Measurements from ENCODE around the gene ABCG1.

The ABCG1 gene

DNA sequence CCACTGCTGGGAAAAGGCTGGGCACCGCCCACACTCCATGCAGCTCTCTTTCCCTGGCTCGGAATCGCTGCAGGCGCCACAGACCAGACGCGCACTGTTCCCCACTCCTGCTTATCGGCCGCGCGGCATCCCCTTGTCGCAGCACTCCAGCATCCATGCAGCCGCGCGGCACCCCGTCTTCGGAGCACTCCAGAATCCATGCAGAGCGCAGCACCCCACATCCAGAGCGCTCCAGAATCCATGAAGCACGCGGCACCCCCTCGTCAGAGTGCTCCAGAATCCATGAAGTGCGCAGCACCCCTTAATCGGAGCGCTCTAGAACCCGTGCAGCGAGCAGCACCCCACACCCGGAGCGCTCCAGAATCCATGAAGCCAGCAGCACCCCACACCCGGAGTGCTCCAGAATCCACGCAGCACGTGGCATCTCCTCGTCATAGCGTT, 86.8 kb downstream of the ABCG1 start:
- TF ChIP-seq ZNF565 (CRISPR knock-in tag; conservative IDR thresholded peaks at IDR 0.05; ENCODE audit: low read depth), result no peak
- no peak for TF ChIP-seq PPARA (CRISPR knock-in tag; IDR thresholded peaks at IDR 0.05; ENCODE audit: borderline replicate concordance)
- TF ChIP-seq ZNF70 (CRISPR knock-in tag; IDR thresholded peaks at IDR 0.05), result no peak
- no peak for TF ChIP-seq CSDC2 (CRISPR knock-in tag; IDR thresholded peaks at IDR 0.05)
- no peak for TF ChIP-seq RARB (CRISPR knock-in tag; IDR thresholded peaks at IDR 0.05)
- TF ChIP-seq ZFP30 (CRISPR knock-in tag; IDR thresholded peaks at IDR 0.05), result no peak
- no peak for ATAC-seq

DNA sequence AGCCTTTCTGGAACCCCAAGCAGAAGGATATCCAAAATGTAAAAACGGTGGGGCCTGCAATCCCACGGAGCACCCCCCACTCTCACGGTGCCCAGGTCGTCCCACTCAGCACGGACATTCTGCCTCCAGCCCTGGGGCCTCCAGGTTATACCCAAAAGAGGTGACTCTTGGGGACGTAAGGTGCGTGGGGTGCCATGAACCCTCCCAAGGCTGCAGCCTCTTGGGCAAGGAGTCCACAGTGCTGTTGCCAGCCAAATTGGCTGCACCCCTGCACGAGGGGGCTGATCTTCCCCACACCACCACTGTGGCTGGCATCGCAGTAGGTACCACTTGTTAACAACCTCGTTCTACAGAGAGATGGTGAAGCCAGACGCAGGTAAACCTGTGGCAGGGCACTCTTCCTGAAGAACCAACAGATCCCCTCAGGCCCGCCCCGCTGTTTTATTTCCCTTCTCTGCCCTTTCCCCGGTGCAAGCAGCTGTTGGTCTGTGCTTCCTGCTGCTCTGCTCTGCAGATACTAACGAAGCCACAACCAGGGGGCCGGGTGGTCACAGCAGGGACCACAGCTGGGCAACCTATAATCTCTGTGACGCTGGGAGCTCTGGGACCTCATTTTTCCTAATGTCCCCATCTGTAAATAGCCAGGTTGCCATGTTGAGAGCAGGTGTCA, 87.6 kb downstream of the ABCG1 start:
- ATAC-seq, result no peak
- TF ChIP-seq ARNTL (CRISPR knock-in tag; IDR thresholded peaks at IDR 0.05; ENCODE audit: borderline replicate concordance, low read depth) (no peak), ZNF8 (CRISPR knock-in tag; IDR thresholded peaks at IDR 0.05) (no peak), ZNF70 (CRISPR knock-in tag; IDR thresholded peaks at IDR 0.05) (no peak), PPARA (CRISPR knock-in tag; IDR thresholded peaks at IDR 0.05; ENCODE audit: borderline replicate concordance) (no peak), OSR1 (CRISPR knock-in tag; IDR thresholded peaks at IDR 0.05) (no peak), ZFP30 (CRISPR knock-in tag; IDR thresholded peaks at IDR 0.05) (no peak), ESRRG (CRISPR knock-in tag; IDR thresholded peaks at IDR 0.05) (no peak), SNAI2 (CRISPR knock-in tag; IDR thresholded peaks at IDR 0.05) (no peak), CSRNP3 (CRISPR knock-in tag; IDR thresholded peaks at IDR 0.05) (no peak), ZC3H10 (CRISPR knock-in tag; IDR thresholded peaks at IDR 0.05) (no peak), POU6F1 (CRISPR knock-in tag; IDR thresholded peaks at IDR 0.05; ENCODE audit: borderline replicate concordance, low read depth) (no peak)

- ATAC-seq, result no peak
These were observed 88.2 kb downstream of the ABCG1 start for GRCh38 chr21:42307106-42307505.

More at GRCh38 chr21:42307106-42307505, 88.2 kb downstream of the ABCG1 start:
- TF ChIP-seq ZNF70 (CRISPR knock-in tag; IDR thresholded peaks at IDR 0.05) (no peak), ARNTL (CRISPR knock-in tag; IDR thresholded peaks at IDR 0.05; ENCODE audit: borderline replicate concordance, low read depth) (no peak), ZFP30 (CRISPR knock-in tag; IDR thresholded peaks at IDR 0.05) (no peak), ZNF8 (CRISPR knock-in tag; IDR thresholded peaks at IDR 0.05) (no peak), SNAI2 (CRISPR knock-in tag; IDR thresholded peaks at IDR 0.05) (no peak), PPARA (CRISPR knock-in tag; IDR thresholded peaks at IDR 0.05; ENCODE audit: borderline replicate concordance) (no peak), ZNF565 (CRISPR knock-in tag; conservative IDR thresholded peaks at IDR 0.05; ENCODE audit: low read depth) (no peak), TCF4 (CRISPR knock-in tag; IDR thresholded peaks at IDR 0.05; ENCODE audit: borderline replicate concordance) (no peak), TOX (CRISPR knock-in tag; IDR thresholded peaks at IDR 0.05; ENCODE audit: borderline replicate concordance) (no peak), PATZ1 (CRISPR knock-in tag; IDR thresholded peaks at IDR 0.05; ENCODE audit: borderline replicate concordance) (no peak), ZC3H10 (CRISPR knock-in tag; IDR thresholded peaks at IDR 0.05) (no peak), CSDC2 (CRISPR knock-in tag; IDR thresholded peaks at IDR 0.05) (no peak), ISL1 (CRISPR knock-in tag; IDR thresholded peaks at IDR 0.05) (no peak), TSHZ2 (CRISPR knock-in tag; IDR thresholded peaks at IDR 0.05) (no peak), OSR1 (CRISPR knock-in tag; IDR thresholded peaks at IDR 0.05) (no peak), POU6F1 (CRISPR knock-in tag; IDR thresholded peaks at IDR 0.05; ENCODE audit: borderline replicate concordance, low read depth) (no peak), RARB (CRISPR knock-in tag; IDR thresholded peaks at IDR 0.05) (no peak), BACH2 (CRISPR knock-in tag; IDR thresholded peaks at IDR 0.05; ENCODE audit: borderline replicate concordance) (no peak), ZFP3 (CRISPR knock-in tag; IDR thresholded peaks at IDR 0.05) (no peak)

All from SK-N-SH treated with all-trans-retinoic acid at 6 μM for 48 hours (cell line).